A549 (cell line): ENCODE results near the gene CTNNBL1. TPM values are rescaled to one million over a fixed set of nuclear protein-coding genes. Genes with fewer than 3 reads are reported as not detected.

Experiments used
- ATAC-seq, 2 experiments: fragments of 200-7000 bp in 1 of 2; fragments of >200 bp in 1 of 2; cut with Nextera tagmentation in 1 of 2; cut with Tn5 transposase in 1 of 2; 3 replicates each; pipeline versions ENCODE4 v1.8.0 to v1.9.1; 2018 to 2020; ENCODE audit warnings: mild to moderate bottlenecking in 1 of 2, moderate library complexity in 1 of 2
- CTCF ChIA-PET: fragments of 300-600 bp; sonication (Branson Sonifier 250); formaldehyde crosslinking; extraction: SDS; loops from one replicate; lab custom pipeline; 2021; ENCODE audit warnings: antibody characterized with exemption, inconsistent platforms; lab: Yijun Ruan, JAX
- POLR2A ChIA-PET: fragments of 350-600 bp; formaldehyde crosslinking; extraction: SDS; loops from one replicate; lab custom pipeline; 2021; ENCODE audit warnings: antibody characterized with exemption, inconsistent platforms; lab: Yijun Ruan, JAX
- DNase-seq, 2 experiments: peaks; one replicate each; pipeline versions ENCODE4 v3.0.0 to v3.0.0-alpha.2; 2011 to 2016; ENCODE audit warnings: low read depth in 1 of 2, low spot score in 1 of 2
- FAIRE-seq: peaks from 2 replicates; lab custom pipeline; 2011; peaks lifted over from hg19 to GRCh38; lab: Jason Lieb, UNC
- H3K27ac ChIP-seq, 2 experiments: fragments of >200 bp; sonication (Bioruptor Twin); formaldehyde crosslinking; 3 replicates each; pipeline ENCODE4 v1.5.1; 2016 to 2017
- H3K4me1 ChIP-seq: fragments of >200 bp; sonication (Bioruptor Twin); formaldehyde crosslinking; 3 replicates; pipeline ENCODE4 v1.6.1; 2016
- H3K4me2 ChIP-seq: fragments of >200 bp; sonication (Bioruptor Twin); formaldehyde crosslinking; 3 replicates; pipeline ENCODE4 v1.6.1; 2016
- H3K4me3 ChIP-seq: fragments of >200 bp; sonication (Bioruptor Twin); formaldehyde crosslinking; 3 replicates; pipeline ENCODE4 v1.5.1; 2016
- H3K9me3 ChIP-seq: fragments of >200 bp; sonication (Bioruptor Twin); formaldehyde crosslinking; 3 replicates; pipeline ENCODE4 v1.6.1; 2016
- BHLHE40 ChIP-seq: IDR thresholded peaks from 2 replicates; pipeline ENCODE4 v1.6.1; 2012; ENCODE audit warnings: low read depth, low read length, inconsistent platforms
- CBX2 ChIP-seq: fragments of 200-600 bp; sonication (generic); IDR thresholded peaks from 2 replicates; pipeline ENCODE4 v1.6.1; 2016; ENCODE audit warnings: low read depth, mild to moderate bottlenecking, borderline replicate concordance
- CBX8 ChIP-seq: fragments of 200-600 bp; sonication (generic); IDR thresholded peaks from 2 replicates; pipeline ENCODE4 v1.6.1; 2016
- CEBPB ChIP-seq, 2 experiments: fragments of >200 bp in 1 of 2; sonication (Bioruptor Twin) in 1 of 2; formaldehyde crosslinking in 1 of 2; IDR thresholded peaks; 2 replicates each; pipeline ENCODE4 v1.6.1; 2012 to 2016
- EHMT2 ChIP-seq: fragments of 200-600 bp; sonication (generic); IDR thresholded peaks from 2 replicates; pipeline ENCODE4 v1.6.1; 2016; ENCODE audit warnings: antibody characterized with exemption, low read depth, mild to moderate bottlenecking, moderate library complexity
- FOSB ChIP-seq: fragments of 250-450 bp; sonication (Bioruptor Pico); IDR thresholded peaks from 2 replicates; pipeline ENCODE4 v1.5.0; 2020; ENCODE audit warnings: mild to moderate bottlenecking, moderate library complexity
- GATA3 ChIP-seq: IDR thresholded peaks from 2 replicates; pipeline ENCODE4 v1.6.1; 2012; ENCODE audit warnings: borderline replicate concordance
- HOXB13 ChIP-seq: fragments of 250-450 bp; sonication (Bioruptor Pico); IDR thresholded peaks from 2 replicates; pipeline ENCODE4 v1.5.0; 2020; ENCODE audit warnings: low read depth, mild to moderate bottlenecking, moderate library complexity
- JUNB ChIP-seq: fragments of >200 bp; sonication (Bioruptor Twin); formaldehyde crosslinking; IDR thresholded peaks from 2 replicates; pipeline ENCODE4 v1.6.1; 2016
- KDM5A ChIP-seq: fragments of 200-600 bp; sonication (generic); IDR thresholded peaks from 2 replicates; pipeline ENCODE4 v1.6.1; 2016; ENCODE audit warnings: antibody characterized with exemption, mild to moderate bottlenecking
- MAZ ChIP-seq: fragments of 150-350 bp; IDR thresholded peaks from 2 replicates; pipeline ENCODE4 v1.6.1; 2014; ENCODE audit warnings: antibody characterized with exemption, low read depth, low read length, borderline replicate concordance
- NFE2L2 ChIP-seq: fragments of 150-350 bp; conservative IDR thresholded peaks from 2 replicates; pipeline ENCODE4 v1.6.1; 2014; ENCODE audit warnings: low read length
- NPAS2 ChIP-seq: fragments of 250-450 bp; sonication (Bioruptor Pico); IDR thresholded peaks from 2 replicates; pipeline ENCODE4 v1.8.0; 2022; ENCODE audit warnings: mild to moderate bottlenecking, moderate library complexity, borderline replicate concordance
- PHF8 ChIP-seq: fragments of 200-600 bp; sonication (generic); IDR thresholded peaks from 2 replicates; pipeline ENCODE4 v1.6.1; 2016; ENCODE audit warnings: low read depth, mild to moderate bottlenecking, antibody characterized with exemption, moderate library complexity, borderline replicate concordance
- POLR2AphosphoS2 ChIP-seq: conservative IDR thresholded peaks from 2 replicates; pipeline ENCODE4 v1.6.1; 2012; ENCODE audit warnings: low read length, improper control_type of control experiment, inconsistent platforms
- RCOR1 ChIP-seq: fragments of 150-350 bp; IDR thresholded peaks from 2 replicates; pipeline ENCODE4 v1.6.1; 2014; ENCODE audit warnings: antibody characterized with exemption, low read length, low read depth
- RNF2 ChIP-seq: fragments of 200-600 bp; sonication (generic); IDR thresholded peaks from 2 replicates; pipeline ENCODE4 v1.6.1; 2016; ENCODE audit warnings: low read depth, mild to moderate bottlenecking, antibody characterized with exemption, moderate library complexity, borderline replicate concordance
- TFCP2L1 ChIP-seq: fragments of 250-450 bp; sonication (Bioruptor Pico); IDR thresholded peaks from 2 replicates; pipeline ENCODE4 v1.5.0; 2021; ENCODE audit warnings: mild to moderate bottlenecking
- TP53 ChIP-seq: fragments of 250-450 bp; sonication (Bioruptor Pico); IDR thresholded peaks from 2 replicates; pipeline ENCODE4 v1.5.0; 2021; ENCODE audit warnings: mild to moderate bottlenecking, moderate library complexity
- ZC3H11A ChIP-seq: fragments of 450-650 bp; IDR thresholded peaks from 2 replicates; pipeline ENCODE4 v1.6.1; 2014; ENCODE audit warnings: antibody characterized with exemption, mild to moderate bottlenecking
- ZNF302 ChIP-seq: fragments of 250-450 bp; sonication (Bioruptor Pico); IDR thresholded peaks from 2 replicates; pipeline ENCODE4 v1.9.0; 2021; ENCODE audit warnings: inconsistent platforms, mild to moderate bottlenecking, moderate library complexity
- WGBS: methylation state at CpG from one replicate; pipeline ENCODE4 v1.1.6; 2017; ENCODE audit errors: missing lambda C conversion rate; 5-methylcytosine and 5-hydroxymethylcytosine counted together
- polyA plus RNA-seq, 4 experiments: library from polyadenylated mRNA; depleted of rRNA in 3 of 4; stranded (reverse); fragments of >200 nt; fragmentation: RNase III in 1 of 4; extraction: RNeasy Plus Mini Kit Qiagen cat#74134 plus additional on column Dnase treatment in 1 of 4; gene quantifications; 2 replicates in 3 of 4; 3 replicates in 1 of 4; pipeline ENCODE4 v1.2.3, GENCODE V29; 2011 to 2017
- TF ChIP-seq, protein P1 (sequence below): fragments of 150-350 bp; IDR thresholded peaks from 2 replicates; pipeline ENCODE4 v1.6.1; 2014; ENCODE audit warnings: low read depth, mild to moderate bottlenecking, low read length
- TF ChIP-seq, protein P2 (sequence below): fragments of 450-650 bp; IDR thresholded peaks from 2 replicates; pipeline ENCODE4 v1.6.1; 2014; ENCODE audit warnings: antibody characterized with exemption
- TF ChIP-seq, protein P3 (sequence below): IDR thresholded peaks from 2 replicates; pipeline ENCODE4 v1.6.1; 2012
- TF ChIP-seq, protein P4 (sequence below): fragments of 250-450 bp; sonication (Bioruptor Pico); IDR thresholded peaks from 2 replicates; pipeline ENCODE4 v1.5.0; 2021; ENCODE audit warnings: mild to moderate bottlenecking, moderate library complexity, borderline replicate concordance

CTNNBL1 gene
- polyA plus RNA-seq, 2 of the 4 experiments (the other 2 are of a cell fraction): 41.0 to 59.9 TPM

- Histone ChIP-seq H3K4me2 (no peak overlapping the region), H3K4me3 (no peak overlapping the region), H3K27ac (no peak overlapping the region), H3K4me1 (no peaks in the 10 kb centered on the region), H3K9me3 (no peaks in the 10 kb centered on the region)
- CTCF ChIA-PET: interaction anchor here (0.8 to 0.9 kb wide), 2 partner anchors 165 to 315 kb away, joined by 3 to 4 read pairs; no protein-coding TSS in a partner anchor
- POLR2A ChIA-PET: no interaction called here
- FAIRE-seq (no peak), DNase-seq (no peak), ATAC-seq (peak in 1 of 2 experiments; percentile 10; a peak in 2 of 6 replicates)
- 77% methylated on average over 10 of the region's 12 CpGs for WGBS
- no peak for TF ChIP-seq NPAS2 (CRISPR knock-in tag)
- TF ChIP-seq KDM5A: no peak
- TF ChIP-seq, protein P1, sequence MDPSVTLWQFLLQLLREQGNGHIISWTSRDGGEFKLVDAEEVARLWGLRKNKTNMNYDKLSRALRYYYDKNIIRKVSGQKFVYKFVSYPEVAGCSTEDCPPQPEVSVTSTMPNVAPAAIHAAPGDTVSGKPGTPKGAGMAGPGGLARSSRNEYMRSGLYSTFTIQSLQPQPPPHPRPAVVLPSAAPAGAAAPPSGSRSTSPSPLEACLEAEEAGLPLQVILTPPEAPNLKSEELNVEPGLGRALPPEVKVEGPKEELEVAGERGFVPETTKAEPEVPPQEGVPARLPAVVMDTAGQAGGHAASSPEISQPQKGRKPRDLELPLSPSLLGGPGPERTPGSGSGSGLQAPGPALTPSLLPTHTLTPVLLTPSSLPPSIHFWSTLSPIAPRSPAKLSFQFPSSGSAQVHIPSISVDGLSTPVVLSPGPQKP: no peak
- no peak for TF ChIP-seq TFCP2L1 (CRISPR knock-in tag)
- TF ChIP-seq PHF8: no peak
- TF ChIP-seq POLR2AphosphoS2: no peak
These were observed 185.2 kb downstream of the CTNNBL1 start for GRCh38 chr20:37878835-37879599.

DNA sequence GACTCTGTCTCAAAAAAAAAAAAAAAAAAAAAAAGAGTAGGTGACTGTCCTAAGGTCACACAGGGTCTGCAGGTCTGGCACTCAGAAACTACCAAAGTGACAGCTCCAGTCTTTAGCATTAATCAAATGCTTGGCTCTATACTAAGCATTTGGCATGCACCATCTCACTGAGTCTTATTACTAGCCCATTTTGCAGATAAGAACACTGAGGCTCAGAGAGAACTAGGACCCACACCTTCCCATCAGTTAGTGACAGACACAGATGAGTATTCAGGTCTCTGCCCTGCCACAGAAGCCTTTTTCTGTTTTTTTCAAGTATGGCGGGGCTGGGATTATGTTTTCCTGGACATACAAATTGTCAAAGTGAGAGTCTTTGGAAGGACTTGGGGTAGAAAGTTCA is 186.0 kb downstream of the CTNNBL1 start:
- CTCF ChIA-PET: interaction anchor here (0.8 to 1.3 kb wide), 3 partner anchors 164 to 495 kb away, joined by 3 to 4 read pairs (median 3); no protein-coding TSS in a partner anchor
- no peak overlapping the region for H3K4me2 ChIP-seq
- no peaks in the 10 kb centered on the region for H3K9me3 ChIP-seq
- no peaks in the 10 kb centered on the region for H3K4me1 ChIP-seq
- 88% methylated on average over 1 of the region's 1 CpG for WGBS
- POLR2A ChIA-PET: no interaction called here
- no peak overlapping the region for H3K4me3 ChIP-seq
- ATAC-seq (no peak), FAIRE-seq (no peak), DNase-seq (no peak)
- H3K27ac ChIP-seq: no peak overlapping the region
- TF ChIP-seq MAZ: no peak
- no peak for TF ChIP-seq ZC3H11A
- TF ChIP-seq NFE2L2: no peak
- TF ChIP-seq HOXB13 (CRISPR knock-in tag): no peak
- TF ChIP-seq CEBPB (IDR thresholded peaks at IDR 0.05): no peak
- TF ChIP-seq TP53 (CRISPR knock-in tag): no peak
- no peak for TF ChIP-seq RNF2
- TF ChIP-seq BHLHE40: no peak
- TF ChIP-seq, protein P2, sequence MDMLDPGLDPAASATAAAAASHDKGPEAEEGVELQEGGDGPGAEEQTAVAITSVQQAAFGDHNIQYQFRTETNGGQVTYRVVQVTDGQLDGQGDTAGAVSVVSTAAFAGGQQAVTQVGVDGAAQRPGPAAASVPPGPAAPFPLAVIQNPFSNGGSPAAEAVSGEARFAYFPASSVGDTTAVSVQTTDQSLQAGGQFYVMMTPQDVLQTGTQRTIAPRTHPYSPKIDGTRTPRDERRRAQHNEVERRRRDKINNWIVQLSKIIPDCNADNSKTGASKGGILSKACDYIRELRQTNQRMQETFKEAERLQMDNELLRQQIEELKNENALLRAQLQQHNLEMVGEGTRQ: no peak
- no peak for TF ChIP-seq RCOR1
- TF ChIP-seq ZNF302 (CRISPR knock-in tag): no peak
- no peak for TF ChIP-seq CBX8
- TF ChIP-seq CBX2: no peak
- no peak for TF ChIP-seq FOSB (CRISPR knock-in tag)
- no peak for TF ChIP-seq EHMT2
- TF ChIP-seq, protein P3, sequence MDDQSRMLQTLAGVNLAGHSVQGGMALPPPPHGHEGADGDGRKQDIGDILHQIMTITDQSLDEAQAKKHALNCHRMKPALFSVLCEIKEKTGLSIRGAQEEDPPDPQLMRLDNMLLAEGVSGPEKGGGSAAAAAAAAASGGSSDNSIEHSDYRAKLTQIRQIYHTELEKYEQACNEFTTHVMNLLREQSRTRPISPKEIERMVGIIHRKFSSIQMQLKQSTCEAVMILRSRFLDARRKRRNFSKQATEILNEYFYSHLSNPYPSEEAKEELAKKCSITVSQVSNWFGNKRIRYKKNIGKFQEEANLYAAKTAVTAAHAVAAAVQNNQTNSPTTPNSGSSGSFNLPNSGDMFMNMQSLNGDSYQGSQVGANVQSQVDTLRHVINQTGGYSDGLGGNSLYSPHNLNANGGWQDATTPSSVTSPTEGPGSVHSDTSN: no peak
- no peak for TF ChIP-seq JUNB
- TF ChIP-seq GATA3: no peak
- TF ChIP-seq, protein P4, sequence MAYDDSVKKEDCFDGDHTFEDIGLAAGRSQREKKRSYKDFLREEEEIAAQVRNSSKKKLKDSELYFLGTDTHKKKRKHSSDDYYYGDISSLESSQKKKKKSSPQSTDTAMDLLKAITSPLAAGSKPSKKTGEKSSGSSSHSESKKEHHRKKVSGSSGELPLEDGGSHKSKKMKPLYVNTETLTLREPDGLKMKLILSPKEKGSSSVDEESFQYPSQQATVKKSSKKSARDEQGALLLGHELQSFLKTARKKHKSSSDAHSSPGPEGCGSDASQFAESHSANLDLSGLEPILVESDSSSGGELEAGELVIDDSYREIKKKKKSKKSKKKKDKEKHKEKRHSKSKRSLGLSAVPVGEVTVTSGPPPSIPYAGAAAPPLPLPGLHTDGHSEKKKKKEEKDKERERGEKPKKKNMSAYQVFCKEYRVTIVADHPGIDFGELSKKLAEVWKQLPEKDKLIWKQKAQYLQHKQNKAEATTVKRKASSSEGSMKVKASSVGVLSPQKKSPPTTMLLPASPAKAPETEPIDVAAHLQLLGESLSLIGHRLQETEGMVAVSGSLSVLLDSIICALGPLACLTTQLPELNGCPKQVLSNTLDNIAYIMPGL: no peak
- TF ChIP-seq, protein P1: no peak
